ENCODE measurements around the gene TBC1D21. TPM values are rescaled to one million over a fixed set of nuclear protein-coding genes. Genes with fewer than 3 reads are reported as not detected.

TBC1D21 gene, protein sequence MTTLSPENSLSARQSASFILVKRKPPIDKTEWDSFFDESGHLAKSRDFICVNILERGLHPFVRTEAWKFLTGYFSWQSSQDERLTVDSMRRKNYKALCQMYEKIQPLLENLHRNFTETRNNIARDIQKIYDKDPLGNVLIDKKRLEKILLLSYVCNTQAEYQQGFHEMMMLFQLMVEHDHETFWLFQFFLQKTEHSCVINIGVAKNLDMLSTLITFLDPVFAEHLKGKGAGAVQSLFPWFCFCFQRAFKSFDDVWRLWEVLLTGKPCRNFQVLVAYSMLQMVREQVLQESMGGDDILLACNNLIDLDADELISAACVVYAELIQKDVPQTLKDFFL
- not detected in 2 replicates for total RNA-seq (2014; rRNA removed; shearing (Covaris generic))
- not detected in 2 replicates for polyA plus RNA-seq (2014; cell fraction: nucleus; rRNA removed)

DNA sequence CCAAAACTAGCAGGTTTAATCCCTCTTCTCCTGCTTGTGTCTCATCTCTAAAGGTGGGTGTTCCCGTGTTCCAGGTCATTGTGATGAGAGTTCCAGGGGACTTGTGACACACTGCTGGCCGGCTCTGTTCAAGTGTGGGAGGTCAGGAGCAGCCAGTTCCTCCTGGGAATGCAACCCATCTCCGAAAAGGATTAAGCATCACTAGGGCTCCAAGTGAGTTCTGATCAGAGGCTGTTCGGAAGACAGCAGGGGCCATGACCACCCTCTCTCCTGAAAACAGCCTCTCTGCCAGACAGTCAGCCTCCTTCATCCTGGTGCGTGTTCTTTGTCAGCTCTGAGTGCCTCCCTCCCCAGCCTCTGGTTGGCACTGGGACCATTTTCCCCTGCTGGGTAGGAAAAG lies at the start of gene TBC1D21:
TSS of gene TBC1D21 (plus strand) at position 109 of the 400 bp plus-strand sequence. CDS start at position 255, 146 bp downstream.
- no peak for DNase-seq (ENCODE audit: extremely low read depth, low read depth)

DNA sequence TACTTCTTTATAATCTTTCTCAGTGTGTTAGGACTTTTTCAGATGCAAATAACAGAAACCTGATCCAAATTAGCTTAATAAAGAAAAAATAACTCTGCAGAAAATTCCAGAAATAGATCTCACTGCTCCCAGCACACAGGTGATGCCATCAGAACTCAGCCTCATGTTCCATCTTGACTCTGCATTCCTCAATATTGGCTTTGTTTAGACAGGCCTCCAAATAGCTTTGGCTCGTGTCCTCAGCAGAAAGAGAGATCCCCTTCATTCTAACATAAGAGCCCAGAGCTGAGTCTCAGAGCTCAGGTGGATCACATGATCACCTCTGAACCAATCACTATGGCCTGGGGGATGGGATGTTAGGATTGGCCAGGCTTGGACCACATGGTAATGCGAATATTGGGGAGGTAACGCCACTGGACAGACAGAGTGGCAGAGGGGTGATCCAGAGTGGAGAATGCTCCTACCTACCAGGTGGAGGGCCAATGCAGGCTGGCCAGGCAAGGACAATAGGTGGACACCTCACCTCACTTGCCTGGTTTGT lies 46.6 kb upstream of the TBC1D21 start:
- DNase-seq (ENCODE audit: extremely low read depth, low read depth), result no peak

DNA sequence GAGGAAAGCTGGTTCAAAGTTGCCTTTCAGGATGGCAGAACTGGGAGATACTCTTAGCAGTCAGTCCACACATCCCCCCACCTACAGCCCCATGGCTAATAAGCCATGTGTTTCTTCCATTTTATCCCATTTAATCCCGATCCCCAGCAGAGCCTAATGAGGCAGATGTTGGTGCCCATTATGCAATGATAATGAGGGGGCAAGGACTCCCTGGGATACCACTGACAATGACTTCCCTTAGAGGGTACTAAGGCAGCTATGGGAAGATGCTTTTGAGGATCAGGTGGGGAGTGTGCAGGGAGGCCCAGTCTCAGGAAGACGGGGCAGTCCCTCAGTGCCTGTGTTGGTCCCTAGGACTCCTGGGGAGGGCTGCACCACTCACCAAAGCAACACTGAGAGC lies 43.8 kb upstream of the TBC1D21 start:
- no peak for DNase-seq (ENCODE audit: extremely low read depth, low read depth)

DNA sequence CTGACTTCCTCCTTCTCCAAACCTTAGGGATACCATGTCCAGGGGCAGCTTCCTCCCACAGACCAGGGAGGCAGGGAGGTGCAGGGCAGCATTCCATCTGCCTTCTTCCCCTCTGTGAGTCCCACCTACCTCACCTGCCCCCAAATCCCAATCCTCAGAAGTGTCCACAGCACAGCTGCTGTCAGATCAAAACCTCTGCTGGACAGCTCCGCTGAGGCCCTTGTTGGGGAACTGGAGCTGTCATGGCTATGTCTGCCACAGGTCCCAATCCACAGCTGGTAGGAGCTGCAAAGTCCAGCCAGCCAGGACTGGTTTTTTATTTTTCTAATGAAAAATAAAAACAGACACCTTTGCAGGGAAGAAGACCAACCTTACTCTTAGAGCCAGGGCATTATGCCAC lies 40.7 kb upstream of the TBC1D21 start:
- no peak for DNase-seq (ENCODE audit: extremely low read depth, low read depth)

DNA sequence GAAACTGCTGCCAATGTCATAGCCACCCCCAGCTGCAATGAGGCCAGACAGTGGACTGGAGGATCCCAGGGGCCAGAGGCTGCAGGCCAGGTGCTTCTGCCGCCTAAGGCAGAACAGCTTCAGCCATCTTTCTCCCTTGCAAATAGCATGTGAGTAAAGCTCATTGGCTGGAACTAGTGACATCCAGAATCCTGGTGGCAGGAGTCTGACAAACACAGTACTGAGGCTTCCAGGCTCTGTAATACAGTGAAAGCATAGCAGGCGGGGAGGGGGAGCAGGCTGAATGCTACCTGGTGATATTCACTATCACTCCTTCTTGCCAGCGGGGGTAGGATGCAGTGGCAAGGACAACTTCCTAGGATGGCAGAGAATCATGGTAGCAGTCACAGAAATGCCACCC lies 36.5 kb upstream of the TBC1D21 start:
- no peak for DNase-seq (ENCODE audit: extremely low read depth, low read depth)

DNA sequence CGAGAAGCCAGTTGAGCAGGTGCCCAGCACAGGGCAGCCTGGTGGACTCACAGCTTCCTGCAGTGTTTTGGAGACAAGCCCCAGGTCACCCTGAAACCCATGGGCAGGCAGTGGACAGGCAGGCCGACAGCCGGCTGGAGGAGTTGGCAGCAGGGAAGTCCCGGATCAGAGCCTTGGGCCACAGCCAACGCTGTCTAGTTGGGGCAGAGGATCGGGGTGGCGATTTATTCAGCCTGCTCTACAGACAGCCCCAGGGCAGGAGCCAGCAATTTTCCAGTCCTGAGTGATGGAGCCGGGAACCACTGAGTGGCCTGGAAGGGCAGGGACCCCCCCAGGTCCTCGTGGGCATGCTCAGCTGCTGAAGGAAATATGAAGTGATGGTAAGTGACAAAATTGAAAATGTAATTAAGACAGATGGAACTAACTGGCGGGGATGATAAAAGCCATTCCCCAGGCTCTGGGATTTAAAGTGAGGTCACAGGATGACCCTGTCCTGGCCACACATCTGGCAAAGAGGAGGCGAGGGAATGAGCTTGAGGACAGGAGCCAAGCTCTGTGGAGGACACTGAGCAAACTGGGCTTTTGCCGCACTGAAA lies 34.4 kb upstream of the TBC1D21 start:
- DNase-seq (ENCODE audit: extremely low read depth, low read depth), result no peak

DNA sequence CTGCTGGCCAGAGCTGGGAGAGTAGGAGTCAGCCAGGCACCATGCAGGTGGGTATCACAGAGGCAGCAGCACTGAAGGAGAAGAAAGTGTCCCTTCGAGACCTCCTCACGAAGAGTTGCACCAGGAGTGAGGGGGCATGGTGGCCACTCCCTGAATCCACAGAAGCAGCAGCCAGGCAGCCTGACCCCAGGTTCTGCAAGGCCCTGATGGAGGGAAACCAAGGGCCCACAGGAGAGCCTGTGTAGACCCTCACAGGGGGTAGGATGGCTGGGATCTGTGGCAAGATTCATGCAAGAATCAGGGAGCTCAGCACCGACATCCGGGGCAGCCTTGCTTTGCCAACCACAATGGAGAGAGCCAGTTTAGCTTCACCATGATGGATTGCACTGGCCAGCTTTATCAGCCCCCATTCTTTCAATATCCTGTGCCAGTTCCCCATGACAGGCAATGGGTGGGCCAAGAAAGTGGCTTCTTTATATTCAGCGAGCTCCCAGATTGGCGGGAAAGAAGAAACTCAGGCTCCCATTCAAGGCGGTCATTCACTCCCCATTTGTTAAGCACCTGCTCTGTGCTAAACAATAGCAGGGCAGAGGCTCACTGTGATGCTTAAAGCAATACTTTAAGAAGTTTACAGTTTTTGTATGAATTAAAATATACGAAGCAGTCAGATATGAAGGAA lies 33.5 kb upstream of the TBC1D21 start:
- DNase-seq (ENCODE audit: extremely low read depth, low read depth), result no peak

DNA sequence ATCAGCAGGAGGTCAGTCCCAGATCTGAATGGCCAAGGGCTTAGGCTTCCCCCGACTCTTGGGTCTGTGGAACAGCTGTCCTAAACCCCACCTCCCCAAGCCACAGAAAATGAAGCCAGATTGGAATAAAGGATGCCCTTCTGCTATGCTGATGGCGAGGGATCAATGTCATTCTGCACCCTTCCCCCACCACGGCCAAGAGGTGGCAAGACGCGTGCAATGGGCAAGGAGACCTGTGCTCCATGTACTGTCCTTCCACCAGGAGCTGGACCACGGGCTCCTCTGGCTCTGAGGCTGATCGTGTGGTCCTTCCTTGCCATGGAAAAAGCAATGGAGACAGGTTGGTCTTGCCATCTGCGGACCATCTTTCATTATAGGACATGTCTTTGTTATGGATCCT lies 32.6 kb upstream of the TBC1D21 start:
- DNase-seq (ENCODE audit: extremely low read depth, low read depth), result no peak

DNA sequence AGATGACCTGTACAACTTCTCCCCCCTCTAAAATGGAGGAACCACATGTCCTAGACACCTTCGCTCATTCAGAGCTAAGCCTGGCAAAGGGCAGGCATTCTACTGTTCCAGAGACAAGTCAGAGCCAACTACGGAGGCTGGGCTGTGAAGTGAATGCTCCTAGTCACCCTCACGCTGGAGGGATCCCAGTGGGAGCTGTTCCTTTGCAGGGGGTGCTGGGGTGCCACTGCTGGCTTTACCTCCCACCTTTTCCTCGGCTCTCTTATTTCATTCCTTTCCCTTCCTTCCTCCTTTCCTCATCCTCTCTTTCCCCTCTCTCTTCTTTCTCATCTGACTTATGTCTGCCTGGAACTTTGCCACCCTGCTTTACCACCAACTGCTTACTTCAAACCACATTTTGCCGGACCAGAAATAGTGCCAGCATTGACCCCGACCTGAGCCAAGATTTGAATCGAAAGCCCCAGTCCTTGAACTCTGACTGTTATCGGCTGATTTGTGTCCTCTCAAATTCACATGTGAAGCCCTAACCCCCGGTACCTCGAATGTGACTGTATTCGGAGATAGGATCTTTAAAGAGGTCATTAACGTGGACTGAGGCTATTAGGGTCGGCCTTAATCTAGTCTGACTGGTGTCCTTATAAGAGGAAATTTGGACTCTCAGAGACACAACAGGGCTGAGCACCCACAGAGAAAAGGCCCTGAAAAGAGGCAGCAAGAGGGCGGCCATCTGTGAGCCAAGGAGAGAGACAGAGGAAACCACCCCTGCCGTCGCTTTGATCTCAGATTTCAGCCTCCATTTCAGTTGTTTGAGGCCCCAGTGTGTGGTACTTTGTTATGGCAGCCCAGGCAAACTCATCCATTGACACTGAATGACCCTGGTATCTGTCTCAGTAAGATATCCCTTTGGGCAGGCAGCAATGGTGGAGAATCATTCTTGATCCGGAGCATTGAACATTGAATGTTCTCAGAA lies 31.3 kb upstream of the TBC1D21 start:
- no peak for DNase-seq (ENCODE audit: extremely low read depth, low read depth)

DNA sequence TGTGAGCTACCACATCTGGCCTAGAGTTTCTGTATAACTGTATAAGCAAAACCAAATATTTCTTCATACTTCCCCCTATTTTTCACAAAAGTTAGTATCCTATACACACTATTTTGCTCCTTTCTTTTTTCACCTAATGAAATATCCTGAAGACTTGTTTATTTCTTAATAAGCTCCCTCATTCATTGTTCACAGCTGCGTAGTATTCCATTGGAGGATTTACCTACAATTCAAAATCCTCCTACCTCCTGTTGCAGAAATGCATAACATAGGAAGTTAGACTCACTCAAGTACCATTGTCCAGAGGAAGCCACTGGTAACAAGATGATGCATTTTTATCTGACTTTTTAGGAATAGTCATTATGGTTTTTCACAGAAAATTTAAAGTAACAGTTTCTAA lies 29.6 kb upstream of the TBC1D21 start:
- DNase-seq (ENCODE audit: extremely low read depth, low read depth), result no peak

DNA sequence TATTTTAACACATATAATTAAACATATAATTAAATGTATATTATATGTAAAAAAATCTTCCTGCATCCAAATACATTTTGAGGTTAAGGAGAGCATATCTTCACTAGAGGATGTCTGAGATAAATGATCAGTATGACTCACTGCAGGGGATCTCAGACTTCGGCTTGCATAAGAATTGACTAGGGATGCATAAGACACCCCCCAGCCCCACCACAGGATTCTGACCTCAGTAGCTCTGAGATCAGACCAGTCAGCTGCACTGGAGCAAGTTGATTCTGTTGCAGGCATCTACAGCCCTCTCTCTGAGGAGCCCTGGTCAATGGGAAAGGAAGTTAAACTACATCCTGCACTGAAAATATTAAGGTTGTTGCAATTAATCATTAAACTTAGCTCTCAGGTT lies 29.0 kb upstream of the TBC1D21 start:
- no peak for DNase-seq (ENCODE audit: extremely low read depth, low read depth)

DNA sequence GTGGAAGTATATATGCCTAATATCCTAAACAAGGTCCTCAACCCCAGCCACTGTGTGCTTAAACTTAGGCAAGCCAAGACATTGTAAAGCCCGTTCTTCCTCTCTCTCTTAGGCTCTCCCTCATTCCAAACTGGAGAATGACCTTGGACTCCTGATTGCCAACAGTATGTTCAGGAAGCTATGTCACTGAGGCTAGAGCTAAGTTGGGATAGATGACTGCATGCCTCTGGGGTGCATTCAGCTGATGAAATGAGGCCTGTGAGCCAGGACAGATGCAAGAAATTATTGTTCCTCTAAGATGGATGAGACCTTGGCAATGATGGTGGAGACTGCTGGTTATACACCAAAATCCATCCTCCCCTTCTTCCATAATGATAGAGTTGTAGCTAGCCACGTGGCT lies 27.9 kb upstream of the TBC1D21 start:
- no peak for DNase-seq (ENCODE audit: extremely low read depth, low read depth)

DNA sequence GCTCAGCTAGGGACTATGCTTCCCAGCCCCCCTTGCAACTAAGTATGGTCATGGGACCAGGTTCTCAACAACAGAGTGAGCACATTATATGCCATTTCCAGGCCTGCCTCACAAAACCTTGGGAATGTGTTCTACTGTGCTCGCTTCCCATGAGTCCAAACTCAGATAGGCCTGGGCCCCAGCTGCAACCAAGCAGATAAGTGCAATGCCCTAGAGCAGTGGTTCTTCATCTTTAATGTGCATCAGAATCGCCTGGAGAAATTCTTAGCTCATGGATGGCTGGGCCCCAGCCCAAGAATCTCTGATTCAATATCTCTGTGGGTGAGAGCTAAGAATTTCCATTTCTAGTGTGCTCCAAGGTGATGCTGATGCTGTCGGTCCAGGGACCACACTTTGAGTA lies 27.5 kb upstream of the TBC1D21 start:
- no peak for DNase-seq (ENCODE audit: extremely low read depth, low read depth)

DNA sequence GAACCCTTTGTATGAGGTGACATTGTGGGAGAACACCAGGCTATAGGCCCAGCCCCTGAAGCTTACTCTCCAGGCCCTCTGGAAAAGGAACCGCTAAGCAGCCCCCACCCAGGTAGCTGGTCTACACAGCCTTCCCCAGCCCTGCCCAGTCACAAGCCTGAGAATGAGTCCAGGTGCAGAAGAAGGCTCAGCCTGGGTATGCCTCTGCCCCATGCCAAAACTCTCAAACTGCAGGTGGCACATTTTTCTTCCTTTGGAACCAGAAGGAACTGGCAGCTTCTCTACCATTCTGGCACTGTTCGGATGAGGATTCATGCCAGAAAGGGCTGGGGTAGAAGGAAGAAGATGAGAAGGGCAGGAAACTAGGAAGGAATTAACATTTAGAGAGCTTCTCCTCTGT lies 23.7 kb upstream of the TBC1D21 start:
- DNase-seq (ENCODE audit: extremely low read depth, low read depth), result no peak

DNA sequence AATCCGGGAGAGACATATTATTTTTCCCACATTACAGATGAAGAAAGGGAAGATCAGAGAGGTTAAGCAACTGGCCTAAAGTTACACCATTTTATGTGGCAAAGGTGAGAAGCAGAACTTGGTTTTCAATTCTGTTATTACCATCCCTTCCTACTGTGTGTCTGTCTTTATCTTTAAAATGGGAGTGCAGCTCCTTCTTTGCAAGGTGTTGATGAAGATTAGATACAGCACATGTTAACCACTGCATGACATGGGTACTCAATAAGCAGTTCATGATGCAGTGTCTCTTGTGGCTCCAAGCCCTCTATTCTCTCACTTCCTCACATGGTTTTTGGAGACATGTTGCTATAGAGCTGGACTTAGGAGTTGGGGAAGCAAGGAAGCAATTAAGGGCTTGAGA lies 23.1 kb upstream of the TBC1D21 start:
- no peak for DNase-seq (ENCODE audit: extremely low read depth, low read depth)

DNA sequence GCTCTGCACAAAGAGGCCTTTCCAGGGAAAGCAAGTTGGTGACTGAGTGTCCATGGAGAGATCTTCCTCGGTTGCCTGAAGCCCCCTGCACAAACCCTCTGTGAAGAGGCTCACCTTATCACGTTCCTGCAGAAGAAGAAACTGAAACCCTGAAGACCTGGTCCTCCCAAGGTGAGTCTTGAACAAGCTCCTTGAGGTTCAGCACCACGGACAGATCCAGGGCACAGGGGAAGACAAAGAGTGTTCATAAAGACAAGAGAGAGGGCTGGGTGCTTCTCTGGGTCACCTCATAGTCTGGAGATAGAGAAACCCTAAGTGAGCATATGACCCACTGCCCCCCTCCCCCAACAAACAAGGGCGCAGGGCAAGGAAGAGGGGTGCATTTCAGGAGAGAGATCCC lies 21.7 kb upstream of the TBC1D21 start:
- peak; percentile 52 for DNase-seq (ENCODE audit: extremely low read depth, low read depth)

DNA sequence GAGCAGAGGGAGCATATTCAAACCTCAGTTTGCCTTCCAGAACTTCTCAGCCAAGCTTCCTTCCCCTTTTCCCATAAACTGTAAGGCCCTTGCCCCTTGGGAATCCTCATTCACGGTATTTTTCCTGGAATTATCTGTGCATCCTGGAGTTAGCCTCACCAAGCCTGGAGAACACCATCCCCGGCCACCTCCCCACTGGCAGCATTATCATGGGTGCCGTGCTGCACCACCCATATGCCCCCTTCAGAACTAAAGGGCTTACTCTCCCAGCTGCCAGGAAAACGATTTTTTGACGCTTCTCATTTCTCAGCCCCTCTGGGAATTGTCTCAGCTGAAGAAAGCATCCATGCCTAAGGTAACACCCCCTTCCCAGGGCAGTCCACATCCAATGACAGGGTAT lies 20.9 kb upstream of the TBC1D21 start:
- DNase-seq (ENCODE audit: extremely low read depth, low read depth), result no peak

DNA sequence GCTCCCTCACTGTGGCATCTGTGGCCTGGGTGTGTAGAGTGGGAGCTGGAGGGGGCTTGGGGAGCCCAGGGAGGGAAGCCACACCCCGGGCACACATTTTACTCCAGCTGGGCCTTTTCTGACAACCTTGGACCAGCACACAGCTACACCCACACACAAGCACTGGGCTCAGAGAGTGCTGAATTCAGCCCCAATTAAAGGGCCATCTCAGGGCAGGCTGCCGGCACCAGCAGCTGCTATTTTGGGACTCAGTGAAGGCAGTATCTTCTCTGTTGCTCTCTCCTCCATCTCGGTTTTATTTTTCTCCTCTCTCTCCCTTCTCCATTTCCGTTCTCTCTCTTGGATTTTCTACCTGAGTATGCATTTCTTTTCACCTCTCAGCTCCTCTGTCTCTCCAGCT lies 19.1 kb upstream of the TBC1D21 start:
- no peak for DNase-seq (ENCODE audit: extremely low read depth, low read depth)

DNA sequence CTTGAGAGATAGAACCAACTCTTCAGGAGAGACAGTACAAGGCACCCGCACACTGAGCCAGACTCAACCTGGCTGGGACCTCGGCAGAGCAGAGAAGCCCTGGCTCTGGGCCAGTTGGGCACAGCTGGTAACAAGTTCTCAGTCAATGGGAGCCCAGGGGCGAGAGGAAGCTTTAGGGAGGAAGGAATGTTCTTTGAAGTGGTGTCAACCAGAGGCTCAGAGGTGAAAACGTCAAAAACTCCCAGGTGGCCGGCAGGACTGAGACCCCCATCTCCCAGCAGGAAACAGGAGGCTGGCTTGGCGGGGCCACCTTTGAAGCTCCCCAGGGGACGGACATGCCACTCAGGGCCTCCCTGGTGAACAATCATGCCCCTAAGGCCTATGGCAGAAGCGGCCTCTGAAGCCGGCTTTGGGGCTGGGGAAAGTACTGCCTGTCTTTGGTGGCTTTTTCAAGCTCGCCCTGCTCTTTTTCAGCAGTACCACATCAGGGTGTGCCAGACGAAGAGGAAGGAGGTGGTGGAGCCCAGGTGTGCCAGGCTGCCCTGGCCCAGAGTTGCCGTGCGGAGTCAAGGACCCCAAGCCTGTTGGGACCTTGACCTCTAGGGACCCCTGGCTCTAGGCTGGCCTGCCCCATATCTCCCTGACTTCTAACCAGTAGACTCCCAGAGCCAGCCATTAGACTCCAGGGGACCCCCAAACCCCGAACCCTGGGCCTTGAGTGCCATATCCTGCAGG lies 16.7 kb upstream of the TBC1D21 start:
- no peak for DNase-seq (ENCODE audit: extremely low read depth, low read depth)
